Suppressor macrophage (primary cell): Measurements from ENCODE around the gene EXOC3L2.
A peak's percentile ranks its signal among the peaks of the same experiment; 100 is the strongest.

Experiments used
- DNase-seq, 4 experiments: peaks; one replicate each; pipeline ENCODE4 v3.0.0-alpha.2; 2020 to 2022

The EXOC3L2 gene

DNA sequence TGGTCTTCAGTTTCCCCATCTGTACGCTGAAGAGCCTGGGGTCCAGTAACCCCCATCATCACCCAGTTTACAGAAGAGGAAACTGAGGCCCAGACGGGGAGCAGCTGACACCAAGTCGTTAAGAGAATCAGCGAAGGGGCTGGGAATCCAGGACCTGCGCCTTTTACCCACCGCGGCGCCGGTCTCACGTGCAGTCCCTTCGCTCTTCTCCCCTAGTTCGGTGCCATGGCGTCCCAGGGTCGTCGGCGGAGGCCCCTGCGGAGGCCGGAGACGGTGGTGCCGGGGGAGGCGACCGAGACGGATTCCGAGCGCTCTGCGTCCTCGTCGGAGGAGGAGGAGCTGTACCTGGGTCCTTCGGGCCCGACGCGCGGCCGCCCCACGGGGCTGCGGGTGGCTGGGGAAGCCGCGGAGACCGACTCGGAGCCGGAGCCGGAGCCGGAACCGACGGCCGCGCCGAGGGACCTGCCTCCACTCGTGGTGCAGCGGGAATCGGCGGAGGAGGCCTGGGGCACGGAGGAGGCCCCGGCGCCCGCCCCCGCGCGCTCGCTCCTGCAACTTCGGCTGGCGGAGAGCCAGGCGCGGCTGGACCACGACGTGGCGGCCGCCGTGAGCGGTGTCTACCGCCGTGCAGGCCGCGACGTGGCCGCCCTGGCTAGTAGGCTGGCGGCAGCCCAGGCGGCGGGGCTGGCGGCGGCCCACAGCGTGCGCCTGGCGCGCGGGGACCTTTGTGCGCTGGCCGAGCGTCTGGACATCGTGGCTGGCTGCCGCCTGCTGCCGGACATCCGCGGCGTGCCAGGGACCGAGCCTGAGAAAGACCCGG is 65.9 kb downstream of the EXOC3L2 start:
- peak; percentile 36 to 83 (median 61) for DNase-seq

- DNase-seq, result peak; percentile 100
These were observed 66.7 kb downstream of the EXOC3L2 start, which contains the start of gene BLOC1S3 for GRCh38 chr19:45178262-45179071. TSS of gene BLOC1S3 (plus strand) at chr19:45178784. CDS start at chr19:45179297, 513 bp downstream.

- DNase-seq, result peak; percentile 88 to 91 (median 90)
These were observed 67.4 kb downstream of the EXOC3L2 start, which contains the start of gene TRAPPC6A for GRCh38 chr19:45177817-45178261. TSS of gene TRAPPC6A (minus strand) at chr19:45178237. CDS start at chr19:45178218, 19 bp downstream.

- peak in 3 of 4 experiments; percentile 57 to 62 (median 61) for DNase-seq
These were observed 69.5 kb downstream of the EXOC3L2 start for GRCh38 chr19:45175515-45176345.

DNA sequence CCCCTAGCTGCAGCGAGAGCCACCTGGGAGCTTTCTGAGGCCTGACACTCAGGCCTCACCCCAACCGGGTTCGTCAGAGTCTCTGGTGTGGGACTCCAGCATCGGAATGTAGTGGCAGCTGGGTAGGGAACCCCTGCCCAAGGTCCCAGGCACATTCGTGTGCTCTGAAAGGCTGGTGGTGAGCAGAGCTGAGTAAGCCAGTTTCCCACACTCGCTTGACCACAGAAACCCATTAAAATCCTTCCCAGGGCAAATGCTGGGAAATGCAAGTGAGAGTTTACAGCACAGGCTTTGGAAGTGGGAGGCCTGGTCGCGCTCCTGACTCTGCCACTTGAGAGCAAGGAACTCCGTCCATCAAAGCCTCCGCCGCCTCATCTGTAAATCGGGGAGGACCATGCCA is 71.4 kb downstream of the EXOC3L2 start:
- DNase-seq, result no peak

DNA sequence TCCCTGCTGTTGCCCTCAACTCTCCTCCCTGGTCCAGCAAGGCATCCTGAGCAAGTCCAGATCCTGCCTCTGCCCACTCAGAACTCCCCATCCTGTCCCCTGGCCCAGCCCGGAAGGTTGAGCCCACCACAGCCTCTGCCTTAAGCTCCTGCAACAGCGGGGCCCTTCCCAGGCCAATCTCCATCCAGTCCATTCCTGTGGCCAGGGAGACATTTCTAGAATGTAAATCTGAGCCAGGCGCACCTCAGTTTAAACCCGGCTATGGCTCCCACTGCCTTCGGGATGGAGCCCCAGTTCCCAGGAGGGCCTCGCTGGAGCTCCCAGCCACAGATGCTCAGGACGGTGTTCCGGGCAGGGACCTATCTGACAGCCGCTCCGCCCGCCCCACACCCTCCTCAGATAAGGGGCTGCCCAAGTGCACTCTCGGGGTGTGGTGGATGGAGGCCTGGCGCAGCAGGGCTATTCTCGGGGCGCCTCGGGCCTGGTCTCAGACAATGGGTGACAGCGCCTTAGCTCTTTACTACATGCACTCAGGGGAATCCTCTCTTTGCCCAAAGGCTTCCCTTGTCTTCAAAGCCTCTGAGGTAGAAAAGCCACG is 72.5 kb downstream of the EXOC3L2 start:
- no peak for DNase-seq

- no peak for DNase-seq
These were observed 73.0 kb downstream of the EXOC3L2 start for GRCh38 chr19:45172173-45172572.

DNA sequence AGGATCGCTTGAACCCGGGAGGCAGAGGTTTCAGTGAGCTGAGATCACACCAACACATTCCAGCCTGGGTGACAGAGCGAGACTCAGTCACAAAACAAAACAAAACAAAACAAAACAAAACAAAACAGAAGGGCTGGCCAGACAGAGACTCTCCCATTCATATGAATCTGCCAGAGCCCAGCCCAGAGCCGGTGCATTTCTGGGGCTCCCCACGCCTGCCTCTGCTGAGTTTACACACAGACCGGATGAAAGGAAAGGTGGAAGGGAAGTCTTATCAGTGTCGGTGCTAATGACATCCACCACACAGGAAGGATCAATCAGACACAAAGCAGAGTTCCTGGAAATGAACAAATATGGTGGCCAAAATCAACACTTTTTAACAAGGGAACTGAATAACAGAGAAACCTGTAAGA is 74.0 kb downstream of the EXOC3L2 start:
- no peak for DNase-seq

GRCh38 chr19:45170146-45171106 is 74.8 kb downstream of the EXOC3L2 start:
- DNase-seq, result no peak

DNA sequence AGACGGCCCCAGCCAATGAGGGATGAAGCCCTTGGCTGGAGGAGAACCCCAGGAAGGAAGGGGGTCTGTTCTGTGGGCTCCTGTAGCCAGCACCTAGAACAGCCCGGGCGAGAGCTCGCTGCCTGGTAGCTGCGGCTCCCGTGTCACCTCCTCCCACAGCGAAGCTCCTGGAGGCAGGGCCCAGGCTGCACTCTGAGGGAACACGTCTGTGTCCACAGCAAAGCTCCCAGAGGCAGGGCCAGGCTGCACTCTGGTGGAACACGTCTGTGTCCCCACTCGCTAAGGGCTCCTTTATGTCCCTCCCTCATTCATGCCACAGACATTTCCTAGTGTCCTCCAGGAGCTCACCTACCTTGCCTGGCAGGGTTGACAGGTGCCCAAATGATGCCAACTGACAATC is 75.6 kb downstream of the EXOC3L2 start:
- no peak for DNase-seq

DNA sequence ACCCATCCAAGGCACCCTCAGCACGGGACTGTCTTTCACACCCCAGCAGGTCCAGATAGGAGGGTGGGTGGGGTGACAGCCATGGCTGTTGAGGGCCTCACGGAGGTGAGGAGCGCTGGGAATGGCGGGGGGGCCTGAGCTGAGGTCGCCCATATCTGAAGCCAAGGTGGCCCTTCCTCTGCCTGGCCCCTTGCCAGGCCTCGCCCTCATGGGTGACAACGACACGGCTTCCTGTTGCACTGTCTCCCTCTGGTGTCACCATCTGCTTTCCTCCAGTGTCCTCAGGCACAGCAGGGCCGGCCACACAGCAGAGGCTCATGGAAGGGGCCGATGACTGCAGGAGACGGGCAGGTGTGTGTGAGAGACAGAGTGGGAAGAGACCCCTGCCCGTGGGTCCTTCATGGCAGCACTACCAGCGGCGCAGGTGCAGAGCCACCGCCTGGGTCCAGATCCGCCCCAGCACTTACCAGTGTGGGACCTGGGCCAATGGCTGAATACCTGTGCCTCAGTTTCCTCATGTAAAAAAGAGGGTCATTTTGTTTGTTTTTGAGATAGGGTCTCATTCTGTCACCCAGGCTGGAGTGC is 76.3 kb downstream of the EXOC3L2 start:
- no peak for DNase-seq

GRCh38 chr19:45166723-45167252 is 78.4 kb downstream of the EXOC3L2 start:
- no peak for DNase-seq

DNA sequence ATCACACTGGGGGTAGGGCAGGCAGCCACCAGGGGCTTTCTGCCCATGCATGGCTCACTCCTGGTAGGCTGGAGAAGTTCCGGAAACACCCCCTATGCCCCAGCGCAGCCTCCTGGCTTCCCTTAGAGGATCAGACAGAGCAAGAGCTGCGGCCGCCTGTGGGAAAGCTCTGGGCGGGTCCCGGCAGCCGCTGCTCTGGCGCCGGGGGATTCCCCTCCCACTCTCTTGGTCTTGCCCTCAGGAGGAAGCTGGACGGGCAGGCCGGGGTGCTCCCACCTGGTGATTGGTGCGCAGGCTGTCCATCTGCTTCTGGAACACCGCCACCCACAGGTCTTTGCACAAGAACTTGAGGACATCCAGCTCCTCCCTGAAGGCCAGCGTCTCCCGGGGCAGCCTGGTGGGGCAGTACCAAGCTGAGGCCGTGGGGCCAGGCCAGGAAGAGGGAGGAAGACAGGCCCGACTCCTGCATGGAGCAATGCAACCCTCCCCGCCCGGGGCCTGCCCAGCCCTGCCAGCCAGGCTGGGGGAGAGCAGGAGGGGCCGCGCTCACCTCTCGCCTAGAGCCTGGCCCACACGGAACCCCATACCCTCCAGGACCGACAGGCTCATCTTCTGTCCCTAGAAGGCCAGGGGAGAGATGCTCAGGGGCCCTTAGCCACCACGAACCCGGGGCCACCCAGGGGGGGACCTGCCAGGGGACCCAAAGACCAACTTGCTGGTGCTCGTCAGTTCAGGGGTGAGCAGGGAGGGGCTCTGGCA is 80.5 kb downstream of the EXOC3L2 start:
- peak; percentile 84 to 94 (median 91) for DNase-seq

GRCh38 chr19:45163751-45164460 is 81.3 kb downstream of the EXOC3L2 start:
- DNase-seq, result no peak

DNA sequence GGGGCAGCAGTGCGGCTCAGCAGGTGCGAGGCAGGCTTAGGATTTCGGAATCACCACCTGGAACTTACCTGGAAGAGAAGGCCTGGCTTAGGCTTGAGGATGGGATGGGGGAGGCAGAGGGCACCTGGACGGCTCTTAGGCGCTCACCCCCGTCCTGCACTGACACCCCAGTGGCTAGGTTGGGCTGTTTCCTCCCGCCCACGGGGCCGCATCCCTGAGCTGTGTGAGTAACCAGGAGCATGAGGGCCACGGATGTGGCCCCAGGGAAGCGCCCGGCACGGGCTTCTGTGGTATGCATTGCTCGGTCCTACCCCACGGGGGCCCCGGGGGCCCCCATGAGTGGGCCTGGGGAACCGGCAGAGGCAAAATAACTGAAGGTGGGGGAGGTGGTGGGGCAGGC is 82.1 kb downstream of the EXOC3L2 start:
- peak in 1 of 4 experiments; percentile 36 for DNase-seq

DNA sequence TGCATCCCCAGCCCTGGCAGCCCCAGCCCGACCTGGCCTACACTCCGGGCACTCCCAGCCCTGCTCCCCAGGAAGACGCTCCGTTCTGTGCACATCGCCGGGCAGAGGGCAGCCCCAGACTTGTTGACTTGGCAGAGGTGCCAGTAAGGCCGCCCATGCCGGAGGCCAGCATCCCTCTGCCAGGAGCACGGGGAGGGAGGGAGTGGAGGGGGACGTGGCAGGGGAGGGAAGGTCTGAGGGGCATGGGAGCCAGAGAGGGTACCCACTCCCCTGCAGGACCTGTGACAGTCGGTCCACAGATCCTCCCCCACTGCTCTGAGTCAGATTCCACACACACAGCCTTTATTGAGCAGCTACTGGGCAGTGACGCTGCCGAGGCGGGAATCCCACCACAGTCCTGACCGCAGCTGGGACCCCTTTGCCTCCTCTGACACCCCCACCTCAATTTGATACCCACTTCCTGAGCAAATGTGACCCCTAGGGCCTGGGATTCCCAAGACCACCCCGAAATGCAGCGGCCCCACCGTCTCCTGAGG is 82.5 kb downstream of the EXOC3L2 start:
- DNase-seq, result no peak
